ENCODE data around the gene DHRS2. TPM values are rescaled to one million over a fixed set of nuclear protein-coding genes. Genes with fewer than 3 reads are reported as not detected.
"Not testable (repeated sequence)": the region's sequence is repeated elsewhere in the genome, so short reads cannot be mapped to it uniquely, and the experiment has no call there.

The DHRS2 gene, protein sequence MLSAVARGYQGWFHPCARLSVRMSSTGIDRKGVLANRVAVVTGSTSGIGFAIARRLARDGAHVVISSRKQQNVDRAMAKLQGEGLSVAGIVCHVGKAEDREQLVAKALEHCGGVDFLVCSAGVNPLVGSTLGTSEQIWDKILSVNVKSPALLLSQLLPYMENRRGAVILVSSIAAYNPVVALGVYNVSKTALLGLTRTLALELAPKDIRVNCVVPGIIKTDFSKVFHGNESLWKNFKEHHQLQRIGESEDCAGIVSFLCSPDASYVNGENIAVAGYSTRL
- total RNA-seq: 0.27 TPM
- long read RNA-seq: 0 reads

- intact Hi-C loops (cut with DNase I): no loop called here
Observed at GRCh38 chr14:23636317-23637211, at the start of gene DHRS2. Gene DHRS2, plus strand, starts transcription at chr14:23636364. Its CDS starts 2,501 bp downstream, at chr14:23638865.

GRCh38 chr14:23588884-23589598 lies 47.1 kb upstream of the DHRS2 start:
- intact Hi-C loops (cut with DNase I): loop anchor here (2.0 kb wide), 1 partner anchor 340 kb away; no protein-coding TSS in a partner anchor
- DNase-seq (ENCODE audit: low spot score): peak; percentile 87

More at GRCh38 chr14:23636317-23637211, at the start of gene DHRS2:
- no peak for DNase-seq (ENCODE audit: low spot score)

- intact Hi-C loops (cut with DNase I): loop anchor here (2.0 kb wide), 1 partner anchor 339 kb away; no protein-coding TSS in a partner anchor
- no peak for DNase-seq (ENCODE audit: low spot score)
Observed at GRCh38 chr14:23589606-23590005, 46.6 kb upstream of the DHRS2 start.

GRCh38 chr14:23590198-23590597 lies 46.0 kb upstream of the DHRS2 start:
- DNase-seq (ENCODE audit: low spot score): no peak
- intact Hi-C loops (cut with DNase I): no loop called here

DNA sequence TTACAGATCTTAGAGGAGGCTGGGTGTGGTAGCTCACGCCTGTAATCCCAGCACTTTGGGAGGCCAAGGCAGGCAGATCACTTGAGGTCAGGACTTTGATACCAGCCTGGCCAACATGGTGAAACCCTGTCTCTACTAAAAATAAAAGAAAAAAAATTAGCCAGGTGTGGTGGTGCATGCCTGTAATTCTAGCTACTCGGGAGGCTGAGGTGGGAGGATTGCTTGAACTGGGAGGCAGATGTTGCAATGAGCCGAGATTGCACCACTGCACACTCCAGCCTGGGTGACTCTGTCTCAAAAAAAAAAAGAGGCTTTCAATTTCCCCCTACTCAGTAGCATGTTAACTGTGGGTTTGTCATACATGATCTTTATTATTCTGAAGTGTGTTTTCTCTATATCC lies 42.0 kb upstream of the DHRS2 start:
- intact Hi-C loops (cut with DNase I); DNase-seq (ENCODE audit: low spot score): not testable (repeated sequence)

DNA sequence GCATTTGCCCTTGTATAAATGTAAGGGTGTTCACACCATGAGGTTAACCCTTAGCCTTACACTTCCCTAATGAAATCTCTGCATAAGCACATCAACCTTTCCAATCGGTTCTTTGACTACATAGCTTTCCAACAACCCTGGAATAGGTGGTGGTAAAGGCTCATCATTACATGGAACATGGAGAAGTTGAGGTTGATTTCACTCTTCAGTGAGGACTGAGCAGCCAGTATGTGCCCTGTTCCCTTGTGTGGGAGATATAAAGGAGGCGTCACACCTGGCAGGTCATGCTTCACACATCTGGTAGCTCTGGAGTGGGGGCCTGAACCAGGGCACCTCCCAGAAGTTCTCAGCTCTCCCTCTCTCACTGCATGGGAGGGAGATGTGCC lies 35.8 kb upstream of the DHRS2 start:
- intact Hi-C loops (cut with DNase I): no loop called here
- no peak for DNase-seq (ENCODE audit: low spot score)

- no peak for DNase-seq (ENCODE audit: low spot score)
- intact Hi-C loops (cut with DNase I): no loop called here
Observed at GRCh38 chr14:23600806-23601205, 35.4 kb upstream of the DHRS2 start.

GRCh38 chr14:23601424-23601823 lies 34.7 kb upstream of the DHRS2 start:
- no peak for DNase-seq (ENCODE audit: low spot score)

GRCh38 chr14:23601845-23602180 lies 34.4 kb upstream of the DHRS2 start:
- intact Hi-C loops (cut with DNase I): no loop called here
- DNase-seq (ENCODE audit: low spot score): no peak

More at GRCh38 chr14:23601424-23601823, 34.7 kb upstream of the DHRS2 start:
- intact Hi-C loops (cut with DNase I): no loop called here

- DNase-seq (ENCODE audit: low spot score): no peak
- intact Hi-C loops (cut with DNase I): no loop called here
Observed at GRCh38 chr14:23602181-23603095, 33.7 kb upstream of the DHRS2 start.

GRCh38 chr14:23603103-23603502 lies 33.1 kb upstream of the DHRS2 start:
- no peak for DNase-seq (ENCODE audit: low spot score)
- intact Hi-C loops (cut with DNase I): no loop called here

DNA sequence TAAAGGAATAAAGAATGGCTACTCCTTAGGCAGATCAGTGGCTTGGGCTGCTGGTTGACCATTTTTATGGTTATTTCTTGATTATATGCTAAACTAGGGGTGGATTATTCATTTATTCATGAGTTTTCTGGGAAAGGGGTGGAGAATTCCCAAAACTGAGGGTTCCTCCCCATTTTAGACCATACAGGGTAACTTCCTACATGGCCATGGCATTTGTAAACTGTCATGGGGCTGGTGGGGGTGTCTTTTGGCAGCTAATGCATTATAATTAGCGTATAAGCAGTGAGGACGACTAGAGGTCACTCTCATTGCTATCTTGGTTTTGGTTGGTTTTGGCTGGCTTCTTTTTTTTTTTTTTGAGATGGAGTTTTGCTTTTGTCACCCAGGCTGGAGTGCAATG lies 32.0 kb upstream of the DHRS2 start:
- DNase-seq (ENCODE audit: low spot score): no peak
- intact Hi-C loops (cut with DNase I): no loop called here

DNA sequence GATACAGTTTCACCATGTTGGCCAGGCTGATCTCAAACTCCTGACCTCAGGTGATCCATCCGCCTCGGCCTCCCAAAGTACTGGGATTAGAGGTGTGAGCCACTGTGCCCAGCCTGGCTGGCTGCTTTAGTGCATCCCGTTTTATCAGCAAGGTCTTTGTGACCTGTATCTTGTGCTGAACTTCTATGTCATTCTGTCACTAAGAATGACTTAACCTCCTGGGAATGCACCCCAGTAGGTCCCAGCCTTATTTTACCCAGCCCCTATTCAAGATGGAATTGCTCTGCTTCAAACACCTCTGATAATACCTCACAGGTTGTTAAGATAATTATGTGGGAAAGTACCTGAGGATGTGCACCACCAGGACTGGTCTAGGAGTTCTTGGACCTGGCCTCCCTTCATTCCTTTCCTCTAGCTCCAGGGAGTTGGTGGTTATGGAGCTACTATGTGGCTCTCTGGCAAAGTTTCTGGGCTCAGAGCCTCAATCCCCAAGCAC lies 31.4 kb upstream of the DHRS2 start:
- intact Hi-C loops (cut with DNase I): no loop called here
- DNase-seq (ENCODE audit: low spot score): no peak

DNA sequence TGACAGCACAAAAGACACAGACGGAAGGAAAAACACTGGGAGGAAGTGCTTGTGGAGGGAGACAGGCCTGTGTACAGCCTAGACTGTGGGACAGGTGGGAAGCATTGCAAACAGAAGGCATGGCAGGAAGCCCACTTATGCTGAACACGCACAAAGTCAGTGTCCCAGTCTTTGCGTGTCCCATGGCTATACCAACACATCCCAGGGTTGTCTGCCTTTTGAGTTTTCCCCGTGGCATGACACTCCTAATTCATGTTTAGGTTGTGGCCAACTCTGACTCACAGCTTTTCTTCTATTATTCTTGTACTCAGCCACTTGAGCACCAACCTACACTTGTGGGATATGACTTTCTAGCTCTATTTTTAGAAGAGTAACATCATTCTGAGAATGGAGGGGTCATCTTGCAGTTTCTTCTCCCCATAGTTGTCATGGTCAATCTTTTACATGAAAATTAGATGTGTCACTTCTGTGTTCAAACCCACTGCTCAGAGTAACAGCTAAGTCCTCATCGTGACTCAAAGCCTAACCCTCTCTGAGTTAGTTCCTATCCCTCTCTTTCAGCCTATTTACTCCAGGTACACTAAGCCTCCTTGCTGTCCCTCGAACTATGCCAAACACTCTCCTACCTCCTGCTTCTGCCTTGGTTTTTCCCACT lies 30.1 kb upstream of the DHRS2 start:
- intact Hi-C loops (cut with DNase I): no loop called here
- DNase-seq (ENCODE audit: low spot score): no peak

DNA sequence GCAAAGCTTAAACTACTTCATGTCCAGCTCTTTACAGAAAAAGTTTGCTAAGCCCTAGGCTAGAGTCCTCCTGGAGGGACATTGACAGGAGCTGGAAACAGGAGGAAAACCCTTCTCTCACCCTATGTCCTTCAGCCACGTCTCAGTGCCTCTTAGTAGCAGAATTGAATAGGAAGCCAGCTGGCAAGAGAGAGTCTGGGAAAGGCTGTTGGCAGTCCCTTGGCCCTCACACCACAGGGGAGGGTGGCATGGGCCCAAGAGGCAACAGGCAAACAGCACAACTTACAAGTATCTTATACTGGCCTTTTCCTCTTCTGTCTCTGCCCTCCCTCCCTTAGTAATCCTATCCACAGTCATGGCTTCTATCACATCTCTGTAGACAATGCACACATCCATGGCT lies 27.7 kb upstream of the DHRS2 start:
- DNase-seq (ENCODE audit: low spot score): no peak
- intact Hi-C loops (cut with DNase I): no loop called here

DNA sequence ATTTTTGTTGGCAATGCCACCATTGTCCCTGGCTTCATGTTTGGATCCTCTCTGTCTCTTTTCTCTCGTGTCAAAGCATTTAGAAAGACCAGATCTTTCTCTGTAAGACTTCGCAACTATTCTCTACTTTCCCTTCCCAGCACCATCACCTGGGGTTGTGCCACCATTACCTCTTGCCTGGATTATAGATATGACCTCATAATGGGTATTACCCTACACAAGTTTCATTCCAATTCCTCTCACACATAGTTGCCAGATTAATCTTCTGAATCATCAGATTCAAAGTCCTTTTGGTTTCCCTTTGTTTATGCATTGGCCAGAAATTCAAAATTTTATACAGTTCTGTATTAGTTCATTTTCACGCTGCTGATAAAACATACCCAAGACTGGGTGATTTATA lies 27.2 kb upstream of the DHRS2 start:
- intact Hi-C loops (cut with DNase I): no loop called here
- no peak for DNase-seq (ENCODE audit: low spot score)

GRCh38 chr14:23609411-23610089 lies 26.6 kb upstream of the DHRS2 start:
- DNase-seq (ENCODE audit: low spot score); intact Hi-C loops (cut with DNase I): not testable (repeated sequence)
